ENCODE results near the gene OR8D1. TPM values are rescaled to one million over a fixed set of nuclear protein-coding genes. Genes with fewer than 3 reads are reported as not detected.

OR8D1 gene
- total and polyA plus RNA-seq, 2 of the 8 experiments (the other 6 are each of a cell fraction or from before 2014, with no cell fraction given) = not detected

DNA sequence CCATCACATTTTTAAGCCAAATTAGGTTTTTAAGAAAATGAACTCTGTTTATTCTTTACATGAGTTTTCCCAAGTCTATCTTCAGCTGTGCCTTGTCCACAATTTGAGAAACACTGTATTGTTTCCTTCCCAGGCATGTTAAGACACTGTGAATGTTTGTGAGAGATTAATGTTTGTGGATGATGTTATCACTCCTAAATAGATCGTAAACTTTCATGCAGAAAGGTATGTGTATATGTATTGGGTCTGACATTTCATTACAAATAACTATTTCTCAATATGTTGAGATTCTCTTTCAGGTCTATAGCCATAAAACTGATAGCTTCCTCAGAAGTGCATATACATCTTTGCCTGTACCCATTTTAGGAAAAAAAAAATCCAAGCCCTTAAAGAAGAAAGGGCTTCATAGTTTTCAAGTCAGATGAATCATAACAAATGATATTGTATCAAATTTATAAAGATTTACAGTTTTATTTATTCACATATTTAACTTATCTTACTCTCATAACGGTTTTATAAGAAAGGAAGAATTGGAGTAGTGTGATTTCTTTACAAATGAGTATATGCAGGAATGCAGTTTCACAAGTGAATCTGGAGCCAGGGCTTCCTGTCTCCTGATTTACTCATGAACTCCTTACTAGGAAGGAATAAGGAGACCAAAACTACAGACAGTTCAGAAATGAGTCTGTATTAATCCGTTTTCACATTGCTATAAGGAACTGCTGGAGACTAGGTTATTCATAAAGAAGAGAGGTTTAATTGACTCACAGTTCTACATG, 11.2 kb downstream of the OR8D1 start:
- H4K91ac ChIP-seq (replicated peaks; ENCODE audit: insufficient read length, low read length) = no peak overlapping the region
- peaks cover 0 to 6% (median 4%) of the 10 kb centered on the region in 4 experiments; a peak in 2 of 7 replicates for H3K4me1 ChIP-seq (replicated peaks in 1 of 4; ENCODE audit: control insufficient read depth in 3 of 4, insufficient read depth in 4 of 4, low read length in 3 of 4)
- no peaks in the 10 kb centered on the region for H3K9me3 ChIP-seq (ENCODE audit: insufficient read depth in 2 of 2, low read depth in 1 of 2, low read length in 1 of 2)
- WGBS, 2 experiments (ENCODE audit: extremely low coverage in 1 of 2, insufficient coverage in 1 of 2, insufficient read length in 1 of 2, insufficient replicate concordance in 2 of 2, low coverage in 1 of 2, low lambda C conversion rate in 2 of 2, missing lambda C conversion rate in 1 of 2) = 49% methylated on average over 3 of the region's 3 CpGs; no CpG with 5 or more reads in 1 of the 2 experiments
- H3K79me2 ChIP-seq (ENCODE audit: control insufficient read depth in 1 of 2, insufficient read depth in 2 of 2, low read length in 2 of 2) = no peaks in the 10 kb centered on the region
- no peak overlapping the region for H3K9ac ChIP-seq (replicated peaks in 1 of 4; ENCODE audit: extremely low read depth in 1 of 4, low read depth in 3 of 4, low read length in 3 of 4)
- no peaks in the 10 kb centered on the region for H3K23me2 ChIP-seq (ENCODE audit: low read depth, low read length)
- no peak overlapping the region for H3K4me3 ChIP-seq (ENCODE audit: extremely low read depth in 1 of 4, insufficient read depth in 2 of 4, low read depth in 3 of 4, low read length in 4 of 4)
- no peak overlapping the region for H4K5ac ChIP-seq (ENCODE audit: insufficient read length, low read depth, low read length)
- no peak for FAIRE-seq
- H3K18ac ChIP-seq (ENCODE audit: extremely low read depth, low read length) = no peak overlapping the region
- H3K27ac ChIP-seq (ENCODE audit: low read depth, low read length) = no peak overlapping the region
- H2BK20ac ChIP-seq (ENCODE audit: low read length) = no peak overlapping the region
- H3K4ac ChIP-seq (replicated peaks; ENCODE audit: insufficient read length, low read depth, low read length) = no peak overlapping the region
- ChIA-PET CTCF (ENCODE audit: partially characterized antibody) (no interaction called here), POLR2A (ENCODE audit: partially characterized antibody) (no interaction called here)
- H3K4me2 ChIP-seq (ENCODE audit: insufficient read depth in 1 of 2, low read depth in 2 of 2, low read length in 2 of 2) = 0 out of 4 replicates have a peak overlapping the region, but pooled peaks of 1 of the 2 experiments have one; percentile 11
- H2BK12ac ChIP-seq (ENCODE audit: low read depth, low read length) = no peak overlapping the region; the same call in 1 of the 2 replicates
- no peaks in the 10 kb centered on the region for H3K27me3 ChIP-seq (replicated peaks in 1 of 4; ENCODE audit: control insufficient read depth in 3 of 4, extremely low read depth in 1 of 4, insufficient read depth in 3 of 4, low read length in 3 of 4)
- no peak overlapping the region for H3K14ac ChIP-seq (ENCODE audit: insufficient read length)
- TF ChIP-seq TEAD4 (IDR thresholded peaks at IDR 0.05; ENCODE audit: low read depth, low read length) (0 out of 2 replicates have a peak, but pooled peaks have one; percentile 16), SP4 (IDR thresholded peaks at IDR 0.05; ENCODE audit: low read length) (no peak)
- H3K79me1 ChIP-seq (ENCODE audit: low read depth, low read length) = no peaks in the 10 kb centered on the region
- no peak for DNase-seq (ENCODE audit: low read depth in 1 of 2, low spot score in 2 of 2)
- H4K20me1 ChIP-seq (replicated peaks in 1 of 2; ENCODE audit: control insufficient read depth in 1 of 2, insufficient read depth in 2 of 2, low read length in 2 of 2) = no peaks in the 10 kb centered on the region
- no peak overlapping the region for H2BK5ac ChIP-seq (ENCODE audit: low read depth, low read length)
- no peak overlapping the region for H2AK5ac ChIP-seq (ENCODE audit: low read depth, low read length)
- H3K23ac ChIP-seq (ENCODE audit: insufficient read length) = no peak overlapping the region
- no peaks in the 10 kb centered on the region for H3K36me3 ChIP-seq (ENCODE audit: control insufficient read depth in 2 of 4, insufficient read depth in 4 of 4, low read length in 3 of 4)
- H4K8ac ChIP-seq (ENCODE audit: extremely low read depth, insufficient read depth, low read length) = no peak overlapping the region
- H3K56ac ChIP-seq (replicated peaks; ENCODE audit: insufficient read length, low read depth, low read length) = no peak overlapping the region
- H2AFZ ChIP-seq (ENCODE audit: low read length) = 0 out of 2 replicates have a peak overlapping the region, but pooled peaks have one; percentile 90
- H2BK120ac ChIP-seq (replicated peaks; ENCODE audit: low read depth, low read length) = no peak overlapping the region
- no peak overlapping the region for H2BK15ac ChIP-seq (ENCODE audit: low read length)
